SKM-1 treated with dmso at 0.1 percent for 144 hours (cell line): ENCODE data around the gene DRC1.

Source experiments
- DNase-seq: peaks from one replicate; lab custom pipeline; 2025; ENCODE audit not compliant: unreplicated experiment; lab: John Stamatoyannopoulos, UW

The DRC1 gene

DNA sequence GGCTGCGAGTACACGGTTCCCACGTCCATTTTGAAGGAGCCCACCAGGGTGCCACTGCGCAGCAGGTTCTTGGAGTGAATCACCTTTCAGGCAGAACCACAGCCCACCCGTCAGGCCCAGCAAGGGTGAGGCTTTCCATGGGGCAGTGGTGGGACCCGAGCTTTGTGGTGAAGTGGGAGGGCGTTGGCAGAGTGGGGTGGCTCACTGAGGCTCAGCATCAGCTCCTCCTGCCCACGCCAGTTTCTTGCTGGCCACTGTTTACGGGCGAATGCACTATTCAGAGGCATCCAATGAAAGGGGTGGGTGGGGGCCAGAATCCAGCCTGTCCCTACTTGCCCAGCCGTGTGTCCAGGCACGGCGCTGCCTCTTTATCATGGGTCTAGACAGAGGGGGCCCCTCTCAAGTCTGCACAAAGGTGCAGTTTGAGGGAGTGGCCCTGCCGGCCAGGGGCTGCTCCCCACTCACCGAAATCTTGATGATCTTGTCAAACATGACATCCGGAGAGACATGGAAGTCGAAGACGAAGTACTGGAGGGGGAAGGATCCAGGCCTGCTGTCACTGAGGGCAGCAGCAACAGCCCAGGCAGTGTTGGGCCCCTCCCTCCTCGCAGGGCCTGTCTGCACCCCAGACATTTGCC lies 87.6 kb downstream of the DRC1 start:
- no peak for DNase-seq

DNA sequence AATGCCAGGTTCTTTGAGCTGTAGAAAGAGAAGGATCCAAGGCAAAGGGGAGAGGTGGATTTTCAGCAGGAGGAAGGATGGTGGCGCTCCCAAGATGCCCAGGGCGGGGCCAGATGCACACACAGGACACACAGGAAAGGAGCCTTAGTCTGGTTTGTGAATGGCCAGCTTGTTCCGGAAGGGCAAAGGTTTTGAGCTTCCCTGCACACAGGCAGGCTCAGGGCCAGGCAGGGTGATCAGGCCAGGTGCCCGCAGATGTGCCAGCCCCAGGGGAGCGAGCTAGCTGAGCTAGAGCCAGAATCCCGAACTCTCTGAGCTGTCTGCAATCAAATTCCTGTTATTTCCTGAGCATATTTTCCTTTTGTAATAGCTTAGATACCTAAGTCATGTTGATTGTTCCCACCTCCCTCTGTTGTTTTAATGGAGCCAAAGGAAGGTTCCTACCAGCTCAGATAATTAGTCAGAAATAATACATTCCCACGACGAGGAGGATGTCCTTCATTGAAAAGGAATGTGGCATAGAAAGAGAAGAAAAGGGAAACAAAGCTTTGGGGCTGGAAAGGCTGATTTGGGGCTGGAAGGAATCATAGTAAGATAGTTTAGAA lies 89.9 kb downstream of the DRC1 start:
- DNase-seq = no peak

DNA sequence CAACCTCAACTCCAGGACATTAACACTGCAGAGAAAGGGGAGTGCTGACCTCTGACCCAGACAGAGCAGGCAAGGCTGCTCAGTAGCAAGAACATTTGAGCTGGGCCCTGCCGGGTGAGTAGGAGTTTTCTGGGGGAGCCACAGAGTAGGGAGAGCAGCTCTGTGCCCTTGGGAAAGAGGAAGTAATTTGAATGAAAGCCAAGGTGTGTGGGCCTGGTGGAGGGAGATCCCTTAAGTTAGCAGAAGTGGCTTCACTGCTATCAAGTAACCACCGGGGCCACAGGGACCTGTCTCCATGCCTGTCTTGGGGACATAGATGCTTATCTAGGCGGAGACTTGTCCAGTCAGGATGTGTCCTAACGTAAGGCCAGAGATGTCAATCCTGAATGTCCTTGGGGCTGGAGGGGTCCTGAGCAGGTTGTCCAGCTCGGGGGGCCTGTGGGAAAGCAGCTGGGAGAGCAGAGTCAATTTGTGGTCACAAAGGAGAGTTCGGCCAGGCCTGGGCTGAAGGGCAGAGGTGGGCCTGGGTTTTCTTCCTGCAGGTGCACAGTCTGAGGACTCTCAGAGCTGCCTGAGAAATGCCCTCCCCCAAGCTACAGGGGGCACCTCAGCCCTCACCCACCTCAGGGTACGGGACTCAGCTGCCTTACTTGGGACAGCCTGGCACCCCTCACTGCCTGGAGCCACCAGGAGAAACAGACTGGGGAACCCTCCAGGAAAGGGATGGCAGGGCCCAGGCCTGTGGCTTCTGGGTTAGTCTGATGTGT lies 91.2 kb downstream of the DRC1 start:
- DNase-seq = peak; percentile 79

DNA sequence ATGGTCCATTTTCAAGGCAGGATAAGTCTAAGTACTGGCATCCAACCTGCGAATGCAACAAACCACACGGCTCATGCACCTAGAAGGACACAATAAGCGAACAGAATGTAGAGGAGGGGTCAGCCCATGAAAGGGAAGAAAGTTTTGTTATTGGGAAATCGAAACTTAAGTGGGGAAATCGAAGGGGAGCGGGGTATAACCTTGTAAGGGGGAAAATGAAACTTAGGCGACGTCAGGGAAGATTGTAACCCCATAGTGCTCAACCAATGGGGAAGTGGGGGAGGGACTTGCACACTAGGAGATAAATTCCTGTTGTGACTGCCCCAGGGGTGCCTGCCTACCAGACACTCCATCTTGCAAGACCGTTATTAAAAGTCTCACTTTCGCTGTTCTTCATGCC lies 91.8 kb downstream of the DRC1 start:
- peak; percentile 53 for DNase-seq

DNA sequence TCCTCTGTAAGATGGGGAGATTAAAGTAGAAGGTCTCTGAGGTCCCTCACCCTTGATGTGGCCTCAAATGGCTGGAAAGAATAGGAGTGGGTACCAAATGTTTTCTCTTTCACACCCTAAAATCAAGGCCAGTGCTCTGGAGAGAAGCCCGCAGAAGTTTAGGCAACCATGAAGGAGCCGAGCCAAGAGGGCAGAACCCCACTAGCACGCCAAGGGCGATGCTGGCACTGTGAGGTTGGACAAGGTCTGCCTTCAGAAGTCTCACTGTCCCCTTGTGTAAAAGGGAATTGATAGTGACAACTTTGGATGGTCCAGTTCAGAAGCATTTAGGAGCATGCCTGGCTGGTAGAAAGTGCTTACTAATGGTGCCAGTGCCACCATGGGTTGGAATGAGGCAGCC lies 92.5 kb downstream of the DRC1 start:
- no peak for DNase-seq

DNA sequence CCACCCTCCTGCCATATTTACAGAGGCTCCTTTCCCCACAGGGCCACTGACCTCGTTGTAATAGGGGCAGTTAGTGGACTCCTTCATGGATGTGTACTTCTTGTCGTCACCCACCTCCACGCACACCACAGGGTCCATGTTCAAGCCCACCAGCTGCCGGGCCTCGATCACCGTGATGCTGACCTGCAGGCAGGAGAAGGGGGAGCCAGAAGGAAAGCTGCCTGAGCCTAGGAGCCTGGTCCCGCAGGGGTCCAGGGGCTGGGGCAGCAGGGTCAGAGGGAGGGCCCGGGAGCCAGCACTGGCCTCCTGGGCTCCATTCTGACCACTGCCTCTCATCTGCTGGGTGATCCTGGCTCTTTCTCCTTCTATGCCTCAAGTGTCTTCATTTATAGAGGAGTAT lies 93.2 kb downstream of the DRC1 start:
- no peak for DNase-seq

DNA sequence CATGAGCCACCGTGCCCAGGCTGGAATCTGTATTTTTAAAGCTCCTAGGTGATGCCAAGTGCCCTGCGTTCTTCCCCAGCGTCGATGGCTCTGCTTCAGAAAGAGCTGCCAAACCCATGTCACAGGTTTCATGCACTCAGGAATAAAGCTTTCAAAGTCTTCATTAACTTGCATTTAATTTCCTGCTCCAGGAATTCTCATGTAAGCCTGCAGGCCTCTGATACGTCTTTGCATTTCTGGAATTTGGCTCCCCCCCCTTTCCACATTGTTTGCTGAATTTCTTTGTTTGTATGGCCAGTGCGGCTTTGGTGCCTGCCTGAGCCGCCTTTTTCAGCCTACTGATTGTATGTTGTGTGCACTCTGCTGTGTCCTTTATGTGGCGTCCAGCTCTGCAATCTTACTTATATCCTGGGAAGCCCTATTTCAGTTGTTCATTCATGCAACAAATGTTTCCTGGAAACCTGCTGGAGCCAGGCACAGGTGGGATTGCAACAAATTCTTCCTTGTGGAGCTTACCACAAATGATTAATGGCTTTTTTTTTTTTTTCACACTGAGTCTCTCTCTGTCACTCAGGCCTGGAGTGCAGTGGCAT lies 94.1 kb downstream of the DRC1 start:
- no peak for DNase-seq

DNA sequence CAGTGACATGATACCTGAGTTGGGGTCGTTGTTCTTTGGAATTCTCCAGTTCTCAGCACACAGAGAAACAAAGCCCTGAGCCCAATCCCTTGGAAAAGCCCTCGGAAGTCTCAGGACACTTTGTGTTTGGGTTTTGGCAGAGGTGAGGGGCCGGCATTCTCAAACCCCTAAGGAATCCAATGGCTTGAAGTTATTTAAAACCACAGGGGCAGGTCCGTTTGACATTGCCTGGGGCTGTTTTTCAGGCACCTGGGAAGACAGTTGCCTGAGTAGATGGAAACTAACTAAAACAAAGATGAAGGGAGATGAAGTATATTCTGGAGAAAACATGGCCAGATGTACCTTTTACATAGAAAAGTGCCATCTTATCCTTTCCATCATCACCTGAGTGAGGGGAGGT lies 98.7 kb downstream of the DRC1 start:
- DNase-seq = no peak

DNA sequence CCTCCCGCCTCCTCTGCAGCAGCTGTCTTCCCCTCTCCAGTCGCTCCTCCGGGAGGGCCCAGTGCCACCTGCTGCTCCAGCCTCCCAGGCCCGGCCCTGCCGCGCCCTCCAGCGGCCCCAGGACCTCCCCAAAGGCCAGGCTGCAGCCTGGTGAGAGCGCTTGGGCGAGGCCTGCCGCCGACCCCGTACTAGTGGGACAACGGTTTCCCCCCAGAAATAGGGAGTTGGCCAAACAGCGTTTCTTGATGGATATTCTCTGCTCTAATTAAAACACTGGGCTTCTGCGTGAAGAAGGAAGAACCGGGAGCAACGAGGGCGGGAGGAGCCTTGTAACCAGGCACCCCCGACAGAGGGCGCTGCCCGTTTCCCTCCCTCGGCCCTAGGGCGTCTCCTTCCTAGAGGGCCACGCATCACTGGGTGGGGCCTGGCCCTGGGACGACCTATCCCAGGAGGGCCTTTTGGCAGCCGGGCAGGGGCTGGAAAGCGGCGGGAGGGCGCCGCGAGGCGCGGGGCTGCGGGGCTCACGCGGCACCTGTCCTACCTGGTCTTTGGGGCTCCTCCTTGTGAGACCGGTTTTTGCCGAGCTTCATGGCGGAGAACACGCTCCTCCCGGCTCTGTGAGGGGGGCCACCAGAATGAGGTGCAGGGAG lies 101.6 kb downstream of the DRC1 start:
- DNase-seq = peak; percentile 87

DNA sequence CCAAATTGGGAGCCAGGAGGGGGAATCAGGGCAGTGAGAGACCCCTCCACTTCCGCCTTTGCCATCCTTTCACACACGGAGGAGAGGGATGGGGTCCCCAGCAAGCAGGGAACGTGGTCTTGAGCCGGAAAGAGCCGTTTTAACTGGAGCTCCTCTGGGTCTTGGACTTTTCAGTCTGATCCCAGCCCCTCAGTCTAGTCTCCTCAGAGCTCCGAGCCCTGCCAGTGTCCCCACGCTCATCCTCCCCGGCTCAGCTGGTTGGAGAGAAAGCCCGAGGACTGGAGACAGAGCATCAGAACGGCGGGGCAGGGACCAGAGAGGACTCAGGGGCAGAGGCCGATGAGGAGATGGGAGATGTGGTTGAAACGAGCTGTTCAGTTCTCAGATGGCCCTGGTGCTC lies 102.3 kb downstream of the DRC1 start:
- DNase-seq = no peak

DNA sequence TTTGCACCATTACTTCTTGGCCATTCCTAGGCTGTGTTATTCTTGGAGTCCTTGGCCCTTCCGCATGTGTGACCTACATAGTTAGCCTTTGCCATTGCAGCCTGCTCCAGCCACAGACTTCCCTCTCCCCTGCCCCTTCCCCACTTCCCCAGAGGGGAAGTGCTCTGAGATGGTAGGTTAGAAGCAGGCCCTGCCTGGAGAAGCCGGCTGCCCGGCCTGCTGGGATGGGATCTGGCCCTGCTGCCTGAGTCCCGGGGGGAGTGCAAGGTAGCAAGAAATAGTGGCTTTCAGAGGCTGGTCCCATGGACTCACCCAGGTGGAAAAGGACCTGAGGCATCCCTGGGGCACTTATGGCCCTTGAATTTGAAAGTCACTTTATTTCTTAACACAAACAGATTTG lies 104.6 kb downstream of the DRC1 start:
- DNase-seq = no peak
